HCT116 (cell line): ENCODE data around the gene OXTR. TPM values are rescaled to one million over a fixed set of nuclear protein-coding genes. Genes with fewer than 3 reads are reported as not detected.

Source experiments
- ATAC-seq: fragments of 200-7000 bp; cut with Tn5 transposase; 2 replicates; pipeline ENCODE4 v1.9.1; 2020; ENCODE audit warnings: mild to moderate bottlenecking, moderate library complexity
- BruUV-seq: library from RNA; stranded (reverse); fragments of 400-500 nt; replicated peaks from 2 replicates; lab custom pipeline; 2021; lab: Mats Ljungman, UMichigan
- CTCF ChIA-PET: fragments of 300-600 bp; sonication (Branson Sonifier 250); formaldehyde crosslinking; loops from one replicate; lab custom pipeline; 2021; ENCODE audit warnings: antibody characterized with exemption; lab: Charles Lee
- POLR2A ChIA-PET: fragments of 300-600, 350-600 bp; sonication (Branson Sonifier 250); formaldehyde crosslinking; loops from one replicate; lab custom pipeline; 2021; ENCODE audit warnings: antibody characterized with exemption; lab: Charles Lee
- RAD21 ChIA-PET, 2 experiments: fragments of 300-600 bp; sonication (Branson Sonifier 250); formaldehyde crosslinking; loops; one replicate each; lab custom pipeline; 2023; ENCODE audit warnings: low total read pairs in 2 of 2; ENCODE audit not compliant: uncharacterized antibody in 2 of 2, unreplicated experiment in 2 of 2, low non-redundant PET in 1 of 2; lab: Charles Lee
- DNase-seq: peaks from one replicate; pipeline ENCODE4 v3.0.0-alpha.2; 2010; ENCODE audit warnings: low read depth, low spot score
- H2AFZ ChIP-seq: fragments of 200-600 bp; shearing (Covaris generic), sonication (generic); 2 replicates; pipeline ENCODE4 v1.6.1; 2017; ENCODE audit warnings: low read depth, mixed run types, mixed read lengths, antibody characterized with exemption, low read length; ENCODE audit not compliant: poor library complexity, severe bottlenecking
- H3K27ac ChIP-seq: 2 replicates; pipeline ENCODE4 v1.5.1; 2012; ENCODE audit warnings: low read depth, low read length
- H3K27me3 ChIP-seq: fragments of 200-600 bp; sonication (generic); 2 replicates; pipeline ENCODE4 v1.6.1; 2016; ENCODE audit warnings: mixed run types, low read length, mixed read lengths; ENCODE audit not compliant: insufficient read depth
- H3K36me3 ChIP-seq, 2 experiments: fragments of 200-500 bp in 1 of 2; fragments of 200-600 bp in 1 of 2; sonication (Bioruptor generic) in 1 of 2; sonication (generic) in 1 of 2; 2 replicates each; pipeline versions ENCODE4 v1.5.1 to v1.6.1; 2014 to 2016; ENCODE audit warnings: low read length in 2 of 2, inconsistent platforms in 1 of 2, mixed read lengths in 1 of 2, mixed run types in 1 of 2; ENCODE audit not compliant: insufficient read depth in 2 of 2, control insufficient read depth in 1 of 2
- H3K4me1 ChIP-seq, 2 experiments: fragments of 200-600 bp in 1 of 2; sonication (generic) in 1 of 2; 2 replicates each; pipeline versions ENCODE4 v1.5.1 to v1.6.1; 2012 to 2017; ENCODE audit warnings: low read length in 2 of 2, inconsistent platforms in 1 of 2, mild to moderate bottlenecking in 1 of 2, mixed read lengths in 1 of 2, mixed run types in 1 of 2, moderate library complexity in 1 of 2; ENCODE audit not compliant: insufficient read depth in 2 of 2, control insufficient read depth in 1 of 2
- H3K4me2 ChIP-seq: fragments of 200-600 bp; sonication (generic); 2 replicates; pipeline ENCODE4 v1.6.1; 2017; ENCODE audit warnings: mixed run types, low read length, mixed read lengths
- H3K4me3 ChIP-seq, 2 experiments: fragments of 200-600 bp in 1 of 2; sonication (generic) in 1 of 2; replicated peaks in 1 of 2; 2 replicates each; pipeline ENCODE4 v1.5.1; 2011 to 2016; ENCODE audit warnings: low read length in 2 of 2, control low read depth in 1 of 2, low read depth in 1 of 2, mild to moderate bottlenecking in 1 of 2, mixed read lengths in 1 of 2, mixed run types in 1 of 2
- H3K79me2 ChIP-seq: fragments of 200-600 bp; sonication (generic); 2 replicates; pipeline ENCODE4 v1.6.1; 2017; ENCODE audit warnings: mild to moderate bottlenecking, mixed run types, low read length, moderate library complexity, mixed read lengths; ENCODE audit not compliant: insufficient read depth
- H3K9ac ChIP-seq: fragments of 200-600 bp; sonication (generic); 2 replicates; pipeline ENCODE4 v1.6.1; 2016; ENCODE audit warnings: low read length, mixed read lengths
- H3K9me2 ChIP-seq: fragments of 200-600 bp; sonication (generic), shearing (Covaris generic); 2 replicates; pipeline ENCODE4 v1.6.1; 2017; ENCODE audit warnings: mixed run types, mild to moderate bottlenecking, moderate library complexity; ENCODE audit not compliant: insufficient read depth
- H3K9me3 ChIP-seq, 2 experiments: fragments of 200-500 bp in 1 of 2; fragments of 200-600 bp in 1 of 2; sonication (Bioruptor generic) in 1 of 2; sonication (generic) in 1 of 2; 2 replicates each; pipeline ENCODE4 v1.6.1; 2014 to 2017; ENCODE audit warnings: low read length in 2 of 2, mixed read lengths in 2 of 2, inconsistent platforms in 1 of 2, low read depth in 1 of 2, mild to moderate bottlenecking in 1 of 2, mixed run types in 1 of 2, moderate library complexity in 1 of 2; ENCODE audit not compliant: control insufficient read depth in 1 of 2, insufficient read depth in 1 of 2
- H4K20me1 ChIP-seq: fragments of 200-600 bp; sonication (generic), shearing (Covaris generic); 2 replicates; pipeline ENCODE4 v1.6.1; 2017; ENCODE audit warnings: mixed run types, mild to moderate bottlenecking, moderate library complexity; ENCODE audit not compliant: insufficient read depth
- CBX3 ChIP-seq: IDR thresholded peaks from 2 replicates; pipeline ENCODE4 v1.6.1; 2012; ENCODE audit warnings: low read depth
- CTCF ChIP-seq, 3 experiments: fragments of 200-600 bp in 1 of 3; sonication (generic) in 1 of 3; IDR thresholded peaks in 2 of 3; conservative IDR thresholded peaks in 1 of 3; 2 replicates each; pipeline ENCODE4 v1.5.1; 2012 to 2017; ENCODE audit warnings: low read depth in 2 of 3, low read length in 2 of 3, antibody characterized with exemption in 1 of 3, borderline replicate concordance in 1 of 3, control low read depth in 1 of 3, mild to moderate bottlenecking in 1 of 3, mixed read lengths in 1 of 3, mixed run types in 1 of 3, moderate library complexity in 1 of 3; ENCODE audit not compliant: insufficient read depth in 1 of 3
- ELF1 ChIP-seq: IDR thresholded peaks from 2 replicates; pipeline ENCODE4 v1.6.1; 2012; ENCODE audit warnings: low read depth, borderline replicate concordance
- EZH2 ChIP-seq: fragments of 200-600 bp; sonication (generic); IDR thresholded peaks from 2 replicates; pipeline ENCODE4 v1.6.1; 2017; ENCODE audit warnings: antibody characterized with exemption, mixed run types
- SP1 ChIP-seq: IDR thresholded peaks from 2 replicates; pipeline ENCODE4 v1.6.1; 2012; ENCODE audit warnings: low read depth
- SRF ChIP-seq: IDR thresholded peaks from 2 replicates; pipeline ENCODE4 v1.6.1; 2012; ENCODE audit warnings: low read depth
- TCF7L2 ChIP-seq: IDR thresholded peaks from 2 replicates; pipeline ENCODE4 v1.7.0; 2011; ENCODE audit warnings: borderline replicate concordance, inconsistent platforms; ENCODE audit not compliant: insufficient read depth, insufficient read length; ENCODE audit errors: extremely low read depth
- YY1 ChIP-seq: IDR thresholded peaks from 2 replicates; pipeline ENCODE4 v1.6.1; 2011; ENCODE audit warnings: low read length, low read depth, moderate library complexity, mild to moderate bottlenecking; ENCODE audit not compliant: insufficient replicate concordance; ENCODE audit errors: extremely low read depth
- ZNF274 ChIP-seq: fragments of 200-500 bp; sonication (Bioruptor generic); IDR thresholded peaks from 2 replicates; pipeline ENCODE4 v1.6.1; 2014; ENCODE audit warnings: mild to moderate bottlenecking, low read depth, low read length, inconsistent platforms
- intact Hi-C: fragments of 100-400 bp; cut with micrococcal nuclease; formaldehyde crosslinking; loops from 2 replicates; pipeline ENCODE4 v1.10.0; 2022
- total RNA-seq: library from RNA; stranded (reverse); gene quantifications from one replicate; pipeline ENCODE4 v1.2.1, GENCODE V29; 2021; ENCODE audit not compliant: unreplicated experiment

The OXTR gene
- total RNA-seq, 1 experiment from 2014 or later = 1.3 TPM

GRCh38 chr3:8810561-8810960 is 41.1 kb upstream of the OXTR start:
- ChIA-PET RAD21 (no interaction called here), POLR2A (no interaction called here), CTCF (no interaction called here)
- BruUV-seq = no TSS peak
- Histone ChIP-seq H3K36me3 (no peaks in the 10 kb centered on the region), H3K4me2 (no peak overlapping the region), H3K27ac (no peak overlapping the region), H3K9me2 (no peaks in the 10 kb centered on the region), H3K4me1 (no peaks in the 10 kb centered on the region), H3K9ac (no peak overlapping the region), H3K4me3 (no peak overlapping the region), H3K9me3 (no peaks in the 10 kb centered on the region), H2AFZ (no peak overlapping the region)
- intact Hi-C loops = no loop called here
- DNase-seq (no peak), ATAC-seq (no peak)
- TF ChIP-seq TCF7L2 = no peak
- no peak for TF ChIP-seq EZH2
- TF ChIP-seq YY1 = no peak
- TF ChIP-seq ZNF274 = no peak
- TF ChIP-seq CTCF (IDR thresholded peaks at IDR 0.05 in 2 of 3, conservative IDR thresholded peaks at IDR 0.05 in 1 of 3; ENCODE audit: borderline replicate concordance in 1 of 3, insufficient read depth in 1 of 3, low read depth in 2 of 3, low read length in 2 of 3) = no peak
- TF ChIP-seq ELF1 = no peak
- no peak for TF ChIP-seq SRF
- no peak for TF ChIP-seq CBX3
- TF ChIP-seq SP1 = no peak
- TF ChIP-seq, all 23 proteins: peak for 0
- Histone ChIP-seq H4K20me1 (no peaks in the 10 kb centered on the region), H3K27me3 (no peaks in the 10 kb centered on the region), H3K79me2 (no peaks in the 10 kb centered on the region)
